CD4-positive, alpha-beta T cell treated with Interleukin-2 at 100 ng/mL for 4 hours (primary cell): Measurements from ENCODE around the gene CDIP1.
"Not testable (repeated sequence)": the region's sequence is repeated elsewhere in the genome, so short reads cannot be mapped to it uniquely, and the experiment has no call there.

Experiments
- DNase-seq: peaks from one replicate; pipeline ENCODE4 v3.0.0-alpha.2; 2020; ENCODE audit warnings: low spot score

Gene CDIP1

GRCh38 chr16:4538350-4539235 lies at the start of gene CDIP1:
TSS of gene CDIP1 (minus strand) at chr16:4538773. CDS start at chr16:4514130, 24,643 bp downstream.
- DNase-seq: peak; percentile 95

- no peak for DNase-seq
Measured at GRCh38 chr16:4586291-4586690, 47.7 kb upstream of the CDIP1 start.

- DNase-seq: no peak
Measured at GRCh38 chr16:4583906-4584305, 45.3 kb upstream of the CDIP1 start.

GRCh38 chr16:4580250-4580649 lies 41.7 kb upstream of the CDIP1 start:
- DNase-seq: no peak

GRCh38 chr16:4578961-4579530 lies 40.5 kb upstream of the CDIP1 start:
- no peak for DNase-seq

GRCh38 chr16:4576008-4576407 lies 37.4 kb upstream of the CDIP1 start:
- DNase-seq: no peak

- DNase-seq: no peak
Measured at GRCh38 chr16:4574919-4575705, 36.5 kb upstream of the CDIP1 start.

- not testable (repeated sequence) for DNase-seq
Measured at GRCh38 chr16:4573926-4574325, 35.4 kb upstream of the CDIP1 start.

GRCh38 chr16:4572715-4573114 lies 34.1 kb upstream of the CDIP1 start:
- DNase-seq: no peak

- no peak for DNase-seq
Measured at GRCh38 chr16:4570688-4571321, 32.2 kb upstream of the CDIP1 start.

GRCh38 chr16:4570086-4570485 lies 31.5 kb upstream of the CDIP1 start:
- DNase-seq: no peak

GRCh38 chr16:4566144-4566543 lies 27.6 kb upstream of the CDIP1 start:
- no peak for DNase-seq

- DNase-seq: no peak
Measured at GRCh38 chr16:4564661-4565267, 26.2 kb upstream of the CDIP1 start.

GRCh38 chr16:4561596-4561995 lies 23.0 kb upstream of the CDIP1 start:
- DNase-seq: no peak

GRCh38 chr16:4557973-4558372 lies 19.4 kb upstream of the CDIP1 start:
- no peak for DNase-seq

- no peak for DNase-seq
Measured at GRCh38 chr16:4556580-4556979, 18.0 kb upstream of the CDIP1 start.

GRCh38 chr16:4556112-4556511 lies 17.5 kb upstream of the CDIP1 start, which contains the start of gene C16orf96:
TSS of gene C16orf96 (plus strand) at chr16:4556340. CDS start at chr16:4556490, 150 bp downstream.
- DNase-seq: no peak

- no peak for DNase-seq
Measured at GRCh38 chr16:4552541-4552940, 14.0 kb upstream of the CDIP1 start.

- DNase-seq: no peak
Measured at GRCh38 chr16:4550591-4550990, 12.0 kb upstream of the CDIP1 start.

GRCh38 chr16:4548124-4548523 lies 9.6 kb upstream of the CDIP1 start:
- no peak for DNase-seq

GRCh38 chr16:4544473-4544872 lies 5.9 kb upstream of the CDIP1 start:
- DNase-seq: no peak
